ENCODE data around the gene NUFIP2. TPM values are rescaled to one million over a fixed set of nuclear protein-coding genes. Genes with fewer than 3 reads are reported as not detected.
A peak's percentile ranks its signal among the peaks of the same experiment; 100 is the strongest.
"Not testable (repeated sequence)": the region's sequence is repeated elsewhere in the genome, so short reads cannot be mapped to it uniquely, and the experiment has no call there.

The NUFIP2 gene
- total RNA-seq, 2 donors from 2014 or later, result 39.7 to 65.8 TPM

DNA sequence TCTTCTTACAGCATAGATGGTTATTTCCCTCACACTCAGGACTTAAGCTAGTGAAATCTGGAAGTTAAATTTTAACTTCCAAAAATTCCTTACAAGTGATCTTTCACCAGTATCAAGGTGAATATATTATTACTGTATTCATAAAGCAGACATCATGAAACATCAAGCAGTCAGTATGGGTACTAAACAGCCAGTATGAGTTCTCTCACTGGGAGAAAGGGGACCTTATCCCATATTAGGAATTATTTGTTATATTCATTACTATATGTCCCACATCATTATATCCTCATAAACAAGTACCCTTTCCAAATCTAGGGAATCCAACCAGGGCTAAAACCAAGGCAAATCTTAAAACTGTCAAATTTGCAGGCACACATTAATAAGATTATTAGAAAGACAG lies 15.3 kb downstream of the NUFIP2 start:
- Histone ChIP-seq H3K9me3 (no peaks in the 10 kb centered on the region), H3K4me1 (ENCODE audit: control insufficient read depth in 1 of 2, low read depth in 2 of 2) (peaks cover 43 to 87% of the 10 kb centered on the region in 2 donors), H3K27ac (no peak overlapping the region), H3K36me3 (peaks cover 26% of the 10 kb centered on the region), H3K27me3 (replicated peaks; ENCODE audit: insufficient read depth) (no peaks in the 10 kb centered on the region), H3K4me3 (no peak overlapping the region)
- no peak for DNase-seq (ENCODE audit: low spot score)
- no peak for ATAC-seq (ENCODE audit: insufficient number of reproducible peaks, low FRiP score, low read depth)
- no peak for TF ChIP-seq CTCF (IDR thresholded peaks at IDR 0.05)

GRCh38 chr17:29273924-29274323 lies 20.0 kb downstream of the NUFIP2 start:
- no peaks in the 10 kb centered on the region for H3K27me3 ChIP-seq (replicated peaks; ENCODE audit: insufficient read depth)
- TF ChIP-seq CTCF (IDR thresholded peaks at IDR 0.05), result no peak
- H3K9me3 ChIP-seq, result no peaks in the 10 kb centered on the region
- DNase-seq (ENCODE audit: low spot score) (no peak), ATAC-seq (ENCODE audit: insufficient number of reproducible peaks, low FRiP score, low read depth) (no peak)
- no peaks in the 10 kb centered on the region for H3K36me3 ChIP-seq
- H3K4me3 ChIP-seq, result no peak overlapping the region
- no peak overlapping the region for H3K27ac ChIP-seq
- H3K4me1 ChIP-seq (ENCODE audit: control insufficient read depth in 1 of 2, low read depth in 2 of 2), result peaks cover 27 to 53% of the 10 kb centered on the region in 2 donors

GRCh38 chr17:29271980-29272379 lies 22.0 kb downstream of the NUFIP2 start:
- H3K4me3 ChIP-seq; H3K27ac ChIP-seq; ATAC-seq (ENCODE audit: insufficient number of reproducible peaks, low FRiP score, low read depth); H3K9me3 ChIP-seq; H3K36me3 ChIP-seq; DNase-seq (ENCODE audit: low spot score); H3K27me3 ChIP-seq (replicated peaks; ENCODE audit: insufficient read depth): not testable (repeated sequence)
- peaks cover 20 to 36% of the 10 kb centered on the region in 2 donors for H3K4me1 ChIP-seq (ENCODE audit: control insufficient read depth in 1 of 2, low read depth in 2 of 2)

GRCh38 chr17:29263916-29264315 lies 30.0 kb downstream of the NUFIP2 start:
- Histone ChIP-seq H3K9me3 (no peaks in the 10 kb centered on the region), H3K4me1 (ENCODE audit: control insufficient read depth in 1 of 2, low read depth in 2 of 2) (peaks cover 8 to 9% of the 10 kb centered on the region in 2 donors), H3K27me3 (replicated peaks; ENCODE audit: insufficient read depth) (no peaks in the 10 kb centered on the region), H3K4me3 (no peak overlapping the region), H3K27ac (no peak overlapping the region), H3K36me3 (peaks cover 31% of the 10 kb centered on the region)
- TF ChIP-seq CTCF (IDR thresholded peaks at IDR 0.05), result no peak
- ATAC-seq (ENCODE audit: insufficient number of reproducible peaks, low FRiP score, low read depth) (no peak), DNase-seq (ENCODE audit: low spot score) (no peak)

DNA sequence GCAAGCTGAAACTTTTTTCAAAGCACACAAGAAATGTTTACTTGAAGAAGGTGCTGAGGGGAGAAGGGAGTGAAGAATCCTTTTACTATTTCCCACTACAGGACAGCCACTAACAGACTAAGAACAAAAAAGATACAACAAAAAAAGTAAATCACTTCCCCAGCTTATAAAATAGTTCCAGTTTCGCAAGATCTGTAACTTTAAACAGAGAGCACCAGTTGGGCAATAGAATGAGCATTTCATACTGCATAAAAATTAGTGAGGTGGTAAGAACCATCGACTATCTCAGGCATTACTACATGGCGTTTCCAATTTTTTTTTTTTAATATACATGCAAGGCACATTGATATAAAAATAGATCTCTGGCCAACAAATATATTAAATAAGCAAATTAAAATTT lies 36.2 kb downstream of the NUFIP2 start:
- peak overlapping the region; percentile 19 to 73 for H3K27ac ChIP-seq
- peak overlapping the region; percentile 59 for H3K4me3 ChIP-seq
- H3K9me3 ChIP-seq, result no peaks in the 10 kb centered on the region
- no peak for TF ChIP-seq CTCF (IDR thresholded peaks at IDR 0.05)
- no peak for DNase-seq (ENCODE audit: low spot score)
- H3K36me3 ChIP-seq, result peaks cover 16% of the 10 kb centered on the region
- no peaks in the 10 kb centered on the region for H3K27me3 ChIP-seq (replicated peaks; ENCODE audit: insufficient read depth)
- ATAC-seq (ENCODE audit: insufficient number of reproducible peaks, low FRiP score, low read depth), result no peak
- peaks cover 37 to 49% of the 10 kb centered on the region in 2 donors for H3K4me1 ChIP-seq (ENCODE audit: control insufficient read depth in 1 of 2, low read depth in 2 of 2)
